ENCODE data around the gene GXYLT1.
"Not testable (repeated sequence)": the region's sequence is repeated elsewhere in the genome, so short reads cannot be mapped to it uniquely, and the experiment has no call there.

The GXYLT1 gene

DNA sequence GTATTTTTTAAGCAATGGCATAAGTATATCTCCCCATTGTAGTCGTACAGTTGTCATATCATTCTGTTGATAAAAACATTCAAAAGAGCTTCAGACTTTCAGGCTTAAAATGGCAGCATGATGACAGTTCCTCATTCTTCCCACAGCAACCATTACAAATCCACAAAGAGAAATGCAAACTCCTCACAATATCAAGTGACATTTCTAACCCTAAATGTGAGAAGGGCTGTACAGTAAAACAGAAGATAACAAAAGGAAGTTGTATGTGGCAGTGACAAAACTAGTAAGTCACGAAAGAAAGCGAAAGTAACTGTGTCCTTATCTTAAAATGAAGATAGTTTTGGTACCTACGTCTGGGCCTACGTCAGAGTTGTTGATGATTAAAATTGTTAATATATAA, 46.7 kb downstream of the GXYLT1 start:
- DNase-seq (ENCODE audit: low read depth) = no peak

DNA sequence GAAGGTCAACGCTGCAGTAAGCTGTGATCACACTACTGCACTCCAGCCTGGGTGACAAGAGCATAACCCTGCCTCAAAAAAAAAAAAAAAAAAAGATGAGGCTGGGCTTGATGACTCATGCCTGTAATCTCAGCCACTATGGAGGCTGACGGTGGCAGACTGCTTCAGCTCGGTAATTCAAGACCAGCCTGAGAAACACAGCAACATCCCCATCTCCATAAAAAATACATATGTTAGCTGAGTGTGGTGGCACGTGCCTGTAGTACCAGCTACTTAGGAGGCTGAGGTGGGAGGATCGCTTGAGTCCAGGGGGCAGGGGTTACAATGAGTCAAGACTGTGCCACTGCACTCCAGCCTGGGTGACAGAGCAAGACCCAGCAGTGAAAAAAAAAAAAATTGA, 50.4 kb downstream of the GXYLT1 start:
- peak; percentile 67 for DNase-seq (ENCODE audit: low read depth)

GRCh38 chr12:42091769-42092168, 52.9 kb downstream of the GXYLT1 start:
- DNase-seq (ENCODE audit: low read depth) = peak; percentile 38

DNA sequence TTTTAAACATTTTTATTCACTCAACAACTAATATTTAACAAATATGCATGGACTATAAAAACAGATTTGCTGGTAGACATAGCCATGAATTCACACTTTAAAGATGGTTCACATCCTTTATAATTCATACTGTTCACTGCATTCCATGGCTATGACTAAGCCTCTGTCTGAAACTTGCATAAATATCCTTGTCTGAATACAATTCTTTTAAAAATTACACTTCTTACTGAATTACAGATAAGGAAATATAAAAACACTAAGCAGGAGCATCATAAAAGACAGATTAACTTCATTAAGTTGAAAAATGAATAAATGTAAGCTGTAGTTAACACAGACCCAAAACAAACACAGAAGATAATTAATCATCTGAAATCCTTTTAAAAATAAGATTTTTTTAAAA, 53.8 kb downstream of the GXYLT1 start:
- DNase-seq (ENCODE audit: low read depth) = peak; percentile 81

GRCh38 chr12:42086031-42086430, 58.6 kb downstream of the GXYLT1 start:
- peak; percentile 37 for DNase-seq (ENCODE audit: low read depth)

- no peak for DNase-seq (ENCODE audit: low read depth)
Observed at GRCh38 chr12:42085594-42085993, 59.1 kb downstream of the GXYLT1 start.

DNA sequence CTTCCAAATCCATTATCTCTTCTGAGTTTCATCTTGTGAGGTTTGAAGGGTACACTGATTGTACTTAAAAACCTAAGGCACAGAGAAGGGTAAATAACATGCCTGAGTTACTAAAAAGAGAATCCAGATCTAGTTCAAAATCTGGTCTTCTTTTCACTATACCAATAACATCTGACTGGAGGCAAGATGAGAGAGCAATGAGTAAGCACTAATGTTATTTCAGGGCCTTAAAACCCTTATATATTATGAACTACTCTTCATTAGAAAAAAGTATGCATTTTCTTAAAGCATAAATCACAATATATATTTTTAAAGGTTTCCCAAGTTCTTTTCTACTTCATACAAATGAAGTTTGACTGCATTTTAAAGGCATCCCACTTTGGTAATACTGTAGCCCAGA, 60.2 kb downstream of the GXYLT1 start:
- DNase-seq (ENCODE audit: low read depth) = no peak

DNA sequence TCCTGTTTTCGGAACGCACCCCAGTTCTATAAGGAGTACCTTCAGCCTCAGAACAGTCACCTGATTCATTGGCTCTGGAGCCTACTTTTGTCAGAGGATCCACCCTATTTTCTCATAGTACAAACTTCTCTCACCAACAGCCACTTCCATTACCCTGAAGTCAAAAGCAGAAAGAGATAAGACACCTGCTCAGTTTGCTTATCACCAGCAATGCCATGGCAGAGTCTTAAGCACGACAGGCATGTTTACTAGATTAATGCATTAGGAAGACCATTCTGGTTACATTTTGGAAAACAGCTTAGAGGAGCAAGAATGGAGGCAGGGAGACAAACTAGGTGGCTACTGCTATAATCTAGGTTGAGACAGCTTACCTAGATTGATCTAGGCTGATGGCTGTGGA, 67.7 kb downstream of the GXYLT1 start:
- no peak for DNase-seq (ENCODE audit: low read depth)

GRCh38 chr12:42070036-42070435, 74.6 kb downstream of the GXYLT1 start:
- DNase-seq (ENCODE audit: low read depth) = no peak

GRCh38 chr12:42059127-42059526, 85.5 kb downstream of the GXYLT1 start:
- no peak for DNase-seq (ENCODE audit: low read depth)

DNA sequence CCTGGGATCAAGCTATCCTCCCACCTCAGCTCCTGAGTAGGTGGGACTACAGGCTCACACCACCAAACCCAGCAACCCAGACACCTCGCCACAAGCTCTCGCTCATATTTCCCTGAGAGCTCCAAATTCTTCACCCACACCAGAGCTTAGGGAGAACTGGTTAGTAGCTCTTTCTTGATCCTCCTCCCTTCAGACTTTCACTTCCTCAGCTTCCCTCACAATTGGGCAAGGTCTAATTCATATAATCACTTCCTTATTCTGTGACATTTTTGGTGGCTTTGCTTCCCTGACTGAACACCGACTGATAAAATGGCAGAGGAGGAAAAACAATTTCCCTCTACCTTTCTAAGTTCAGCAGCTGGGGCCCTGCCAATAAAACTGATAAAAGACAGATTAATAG, 88.5 kb downstream of the GXYLT1 start:
- DNase-seq (ENCODE audit: low read depth) = no peak

- no peak for DNase-seq (ENCODE audit: low read depth)
Observed at GRCh38 chr12:42053456-42053855, 91.2 kb downstream of the GXYLT1 start.

DNA sequence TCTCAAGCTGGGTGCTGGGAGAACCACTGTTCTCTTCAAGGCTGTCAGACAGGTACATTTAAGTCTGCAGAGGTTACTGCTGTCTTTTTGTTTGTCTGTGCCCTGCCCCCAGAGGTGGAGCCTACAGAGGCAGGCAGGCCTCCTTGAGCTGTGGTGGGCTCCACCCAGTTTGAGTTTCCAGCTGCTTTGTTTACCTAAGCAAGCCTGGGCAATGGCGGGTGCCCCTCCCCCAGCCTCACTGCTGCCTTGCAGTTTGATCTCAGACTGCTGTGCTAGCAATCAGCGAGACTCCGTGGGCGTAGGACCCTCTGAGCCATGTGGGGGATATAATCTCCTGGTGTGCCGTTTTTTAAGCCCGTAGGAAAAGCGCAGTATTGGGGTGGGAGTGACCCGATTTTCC, 95.7 kb downstream of the GXYLT1 start:
- not testable (repeated sequence) for DNase-seq (ENCODE audit: low read depth)

DNA sequence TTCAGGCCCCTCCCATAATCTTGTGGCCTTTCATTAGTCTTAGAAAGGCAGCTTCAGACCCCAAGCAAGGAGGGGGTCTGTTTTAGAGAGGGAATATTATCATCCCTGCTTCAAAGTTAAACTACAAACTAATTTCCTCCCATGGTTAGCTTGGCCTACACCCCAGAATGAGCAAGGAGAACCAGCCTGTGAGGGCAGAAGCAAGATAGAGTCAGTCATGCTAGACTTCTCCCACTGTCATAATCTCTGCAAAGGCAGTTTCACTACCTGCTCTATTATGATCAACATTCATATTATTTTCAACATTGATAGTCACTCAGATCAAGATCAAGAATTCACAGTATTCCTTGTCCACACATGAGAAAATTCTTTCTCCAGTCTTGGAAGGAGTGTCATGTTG, 105.1 kb downstream of the GXYLT1 start:
- no peak for DNase-seq (ENCODE audit: low read depth)

DNA sequence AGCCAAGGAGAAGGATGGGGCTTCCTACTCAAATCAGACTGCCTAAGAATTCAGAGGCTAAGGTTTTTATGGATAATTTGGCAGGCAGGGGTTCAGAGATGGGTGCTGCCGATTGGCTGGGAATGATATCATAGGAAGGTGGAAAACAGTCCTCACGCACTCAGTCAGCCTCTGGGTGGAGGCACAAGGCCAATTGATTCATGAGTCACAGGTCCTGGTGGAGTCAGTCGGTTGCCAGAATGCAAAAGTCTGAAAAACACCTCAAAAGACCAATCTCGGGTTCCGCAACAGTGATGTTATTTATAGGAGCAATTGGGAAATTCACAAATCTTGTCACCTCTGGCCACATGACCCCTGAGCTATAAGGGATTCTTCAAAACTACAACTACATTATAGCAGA, 105.5 kb downstream of the GXYLT1 start:
- DNase-seq (ENCODE audit: low read depth) = peak; percentile 21

- DNase-seq (ENCODE audit: low read depth) = no peak
Observed at GRCh38 chr12:42031847-42032564, 112.7 kb downstream of the GXYLT1 start.

All from amniotic epithelial cell (primary cell).